Measurements from ENCODE around the gene SLC16A3. TPM values are rescaled to one million over a fixed set of nuclear protein-coding genes. Genes with fewer than 3 reads are reported as not detected.

The SLC16A3 gene
- total and polyA plus RNA-seq, 4 donors, result 1.1 to 10.5 (median 8.8) TPM

DNA sequence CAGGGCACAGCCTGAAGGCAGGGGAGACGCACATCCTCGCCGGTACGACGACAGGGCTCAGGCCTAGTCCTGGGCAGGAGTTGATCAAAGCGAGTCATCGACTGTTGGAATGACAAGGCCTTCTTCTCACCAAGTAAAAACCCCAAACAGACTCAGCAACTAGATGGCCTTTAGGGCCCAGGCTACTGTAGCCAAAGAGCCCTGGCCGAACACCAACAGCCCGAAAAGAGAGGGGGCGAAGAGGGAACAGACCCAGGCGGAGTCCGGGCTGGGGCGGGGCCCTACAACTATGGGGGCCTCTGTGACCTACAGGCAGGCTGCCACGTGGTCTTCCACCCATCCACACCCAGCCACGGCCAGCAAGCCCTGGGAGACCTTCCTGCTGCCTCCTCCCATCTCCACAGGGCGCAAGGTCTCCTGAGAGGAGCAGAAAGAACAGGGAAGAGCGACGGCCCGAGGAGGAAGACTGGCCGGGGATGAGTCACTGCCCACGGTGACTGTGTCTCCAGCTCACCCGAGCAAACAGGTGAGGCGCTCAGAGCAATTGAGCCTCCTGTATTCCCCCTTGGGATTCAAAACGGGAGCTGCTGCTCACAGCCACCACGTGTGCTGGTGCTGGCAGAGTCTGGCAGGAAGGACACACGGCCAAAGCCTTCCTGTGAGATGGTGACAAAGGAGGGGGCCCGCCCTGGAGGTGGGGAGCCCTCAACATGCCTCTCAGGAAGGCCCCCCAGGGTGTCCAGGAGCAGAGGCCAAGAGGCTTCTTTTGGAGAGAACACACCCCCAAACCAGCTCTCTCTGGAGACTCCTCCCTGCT, 17.7 kb downstream of the SLC16A3 start:
- Histone ChIP-seq H3K9me3 (ENCODE audit: control insufficient read depth in 4 of 4, low read length in 3 of 4) (no peaks in the 10 kb centered on the region), H3K4me3 (ENCODE audit: low read depth in 1 of 3, low read length in 3 of 3) (no peak overlapping the region), H3K9ac (ENCODE audit: low read depth in 1 of 2, low read length in 2 of 2) (no peak overlapping the region), H3K27me3 (ENCODE audit: control insufficient read depth in 4 of 4, insufficient read depth in 4 of 4, low read length in 3 of 4) (no peaks in the 10 kb centered on the region), H3K4me1 (ENCODE audit: control insufficient read depth in 4 of 4, insufficient read depth in 4 of 4, low read length in 3 of 4) (peaks cover 9 to 30% (median 19%) of the 10 kb centered on the region in 4 donors), H3K27ac (ENCODE audit: low read depth in 1 of 2, low read length in 2 of 2) (peak overlapping the region in 1 of 2 donors; percentile 37), H3K36me3 (ENCODE audit: control insufficient read depth in 4 of 4, insufficient read depth in 3 of 4, low read depth in 1 of 4, low read length in 3 of 4) (peaks cover 38 to 79% (median 56%) of the 10 kb centered on the region in 4 donors)
- 75% methylated on average over 27 of the region's 27 CpGs for WGBS
- no peak for TF ChIP-seq TAF1 (conservative IDR thresholded peaks at IDR 0.05)
- no peak for TF ChIP-seq SP1 (IDR thresholded peaks at IDR 0.05)
- no peak for TF ChIP-seq CTCF (IDR thresholded peaks at IDR 0.05; ENCODE audit: low read depth, low read length, missing input control)
- no peak for TF ChIP-seq ATF3 (IDR thresholded peaks at IDR 0.05)
- no peak for TF ChIP-seq HNF4A (conservative IDR thresholded peaks at IDR 0.05)
- TF ChIP-seq MAX (IDR thresholded peaks at IDR 0.05), result no peak
- no peak for TF ChIP-seq JUND (IDR thresholded peaks at IDR 0.05)
- TF ChIP-seq FOXA1 (IDR thresholded peaks at IDR 0.05), result no peak
- TF ChIP-seq RXRA (IDR thresholded peaks at IDR 0.05), result no peak
- TF ChIP-seq FOXA2 (IDR thresholded peaks at IDR 0.05), result no peak
- TF ChIP-seq, protein P1, sequence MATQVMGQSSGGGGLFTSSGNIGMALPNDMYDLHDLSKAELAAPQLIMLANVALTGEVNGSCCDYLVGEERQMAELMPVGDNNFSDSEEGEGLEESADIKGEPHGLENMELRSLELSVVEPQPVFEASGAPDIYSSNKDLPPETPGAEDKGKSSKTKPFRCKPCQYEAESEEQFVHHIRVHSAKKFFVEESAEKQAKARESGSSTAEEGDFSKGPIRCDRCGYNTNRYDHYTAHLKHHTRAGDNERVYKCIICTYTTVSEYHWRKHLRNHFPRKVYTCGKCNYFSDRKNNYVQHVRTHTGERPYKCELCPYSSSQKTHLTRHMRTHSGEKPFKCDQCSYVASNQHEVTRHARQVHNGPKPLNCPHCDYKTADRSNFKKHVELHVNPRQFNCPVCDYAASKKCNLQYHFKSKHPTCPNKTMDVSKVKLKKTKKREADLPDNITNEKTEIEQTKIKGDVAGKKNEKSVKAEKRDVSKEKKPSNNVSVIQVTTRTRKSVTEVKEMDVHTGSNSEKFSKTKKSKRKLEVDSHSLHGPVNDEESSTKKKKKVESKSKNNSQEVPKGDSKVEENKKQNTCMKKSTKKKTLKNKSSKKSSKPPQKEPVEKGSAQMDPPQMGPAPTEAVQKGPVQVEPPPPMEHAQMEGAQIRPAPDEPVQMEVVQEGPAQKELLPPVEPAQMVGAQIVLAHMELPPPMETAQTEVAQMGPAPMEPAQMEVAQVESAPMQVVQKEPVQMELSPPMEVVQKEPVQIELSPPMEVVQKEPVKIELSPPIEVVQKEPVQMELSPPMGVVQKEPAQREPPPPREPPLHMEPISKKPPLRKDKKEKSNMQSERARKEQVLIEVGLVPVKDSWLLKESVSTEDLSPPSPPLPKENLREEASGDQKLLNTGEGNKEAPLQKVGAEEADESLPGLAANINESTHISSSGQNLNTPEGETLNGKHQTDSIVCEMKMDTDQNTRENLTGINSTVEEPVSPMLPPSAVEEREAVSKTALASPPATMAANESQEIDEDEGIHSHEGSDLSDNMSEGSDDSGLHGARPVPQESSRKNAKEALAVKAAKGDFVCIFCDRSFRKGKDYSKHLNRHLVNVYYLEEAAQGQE (IDR thresholded peaks at IDR 0.05), result no peak
- no peak for TF ChIP-seq HNF4G (IDR thresholded peaks at IDR 0.05)
- TF ChIP-seq ZBTB33 (IDR thresholded peaks at IDR 0.05), result no peak
- DNase-seq (ENCODE audit: low spot score), result no peak
